ENCODE measurements around the gene AKAP17A.
A peak's percentile ranks its signal among the peaks of the same experiment; 100 is the strongest.
"Not testable (repeated sequence)": the region's sequence is repeated elsewhere in the genome, so short reads cannot be mapped to it uniquely, and the experiment has no call there.

AKAP17A gene

GRCh38 chrX:1591102-1591862, at the start of gene AKAP17A:
TSS of gene AKAP17A (plus strand) at chrX:1591604. CDS start at chrX:1593463, 1,859 bp downstream.
- peak; percentile 67 for DNase-seq (ENCODE audit: low read depth)
- H3K4me3 ChIP-seq (ENCODE audit: low read depth, low read length): peak within 1 kb of the TSS; percentile 93

- H3K4me3 ChIP-seq (ENCODE audit: low read depth, low read length): no peak overlapping the region
- DNase-seq (ENCODE audit: low read depth): no peak
These were observed 48.2 kb upstream of the AKAP17A start for GRCh38 chrX:1542994-1543725.

- no peak overlapping the region for H3K4me3 ChIP-seq (ENCODE audit: low read depth, low read length)
- no peak for DNase-seq (ENCODE audit: low read depth)
These were observed 45.5 kb upstream of the AKAP17A start for GRCh38 chrX:1545776-1546408.

- H3K4me3 ChIP-seq (ENCODE audit: low read depth, low read length): no peak overlapping the region
- no peak for DNase-seq (ENCODE audit: low read depth)
These were observed 44.6 kb upstream of the AKAP17A start for GRCh38 chrX:1546691-1547251.

- DNase-seq (ENCODE audit: low read depth): no peak
- H3K4me3 ChIP-seq (ENCODE audit: low read depth, low read length): no peak overlapping the region
These were observed 39.4 kb upstream of the AKAP17A start for GRCh38 chrX:1551959-1552546.

- DNase-seq (ENCODE audit: low read depth): no peak
- no peak overlapping the region for H3K4me3 ChIP-seq (ENCODE audit: low read depth, low read length)
These were observed 36.8 kb upstream of the AKAP17A start for GRCh38 chrX:1554469-1555210.

- no peak for DNase-seq (ENCODE audit: low read depth)
- H3K4me3 ChIP-seq (ENCODE audit: low read depth, low read length): no peak overlapping the region
These were observed 36.0 kb upstream of the AKAP17A start for GRCh38 chrX:1555370-1555769.

GRCh38 chrX:1557442-1557841, 34.0 kb upstream of the AKAP17A start:
- not testable (repeated sequence) for DNase-seq (ENCODE audit: low read depth); H3K4me3 ChIP-seq (ENCODE audit: low read depth, low read length)

GRCh38 chrX:1558761-1559468, 32.5 kb upstream of the AKAP17A start:
- DNase-seq (ENCODE audit: low read depth): no peak

GRCh38 chrX:1561164-1561563, 30.2 kb upstream of the AKAP17A start:
- DNase-seq (ENCODE audit: low read depth): no peak

More at GRCh38 chrX:1558761-1559468, 32.5 kb upstream of the AKAP17A start:
- no peak overlapping the region for H3K4me3 ChIP-seq (ENCODE audit: low read depth, low read length)

GRCh38 chrX:1564077-1564476, 27.3 kb upstream of the AKAP17A start:
- not testable (repeated sequence) for DNase-seq (ENCODE audit: low read depth); H3K4me3 ChIP-seq (ENCODE audit: low read depth, low read length)

More at GRCh38 chrX:1561164-1561563, 30.2 kb upstream of the AKAP17A start:
- H3K4me3 ChIP-seq (ENCODE audit: low read depth, low read length): no peak overlapping the region

GRCh38 chrX:1564750-1565683, 26.4 kb upstream of the AKAP17A start:
- DNase-seq (ENCODE audit: low read depth): no peak
- H3K4me3 ChIP-seq (ENCODE audit: low read depth, low read length): no peak overlapping the region

GRCh38 chrX:1574181-1574580, 17.2 kb upstream of the AKAP17A start:
- not testable (repeated sequence) for DNase-seq (ENCODE audit: low read depth); H3K4me3 ChIP-seq (ENCODE audit: low read depth, low read length)

- no peak overlapping the region for H3K4me3 ChIP-seq (ENCODE audit: low read depth, low read length)
- no peak for DNase-seq (ENCODE audit: low read depth)
These were observed 15.0 kb upstream of the AKAP17A start for GRCh38 chrX:1576201-1576992.

GRCh38 chrX:1577845-1578244, 13.6 kb upstream of the AKAP17A start:
- DNase-seq (ENCODE audit: low read depth): no peak

GRCh38 chrX:1578511-1579173, 12.8 kb upstream of the AKAP17A start:
- DNase-seq (ENCODE audit: low read depth): no peak
- H3K4me3 ChIP-seq (ENCODE audit: low read depth, low read length): no peak overlapping the region

More at GRCh38 chrX:1577845-1578244, 13.6 kb upstream of the AKAP17A start:
- no peak overlapping the region for H3K4me3 ChIP-seq (ENCODE audit: low read depth, low read length)
